ENCODE data around the gene MLLT10.
A peak's percentile ranks its signal among the peaks of the same experiment; 100 is the strongest.

MLLT10 gene

GRCh38 chr10:21661087-21661486 is 127.1 kb downstream of the MLLT10 start:
- H3K4me3 ChIP-seq (ENCODE audit: low read depth, low read length), result no peak overlapping the region
- DNase-seq (ENCODE audit: low read depth), result no peak
- TF ChIP-seq CTCF (IDR thresholded peaks at IDR 0.05; ENCODE audit: control insufficient read depth, extremely low read depth, insufficient read depth), result no peak

GRCh38 chr10:21661935-21662334 is 127.9 kb downstream of the MLLT10 start:
- H3K4me3 ChIP-seq (ENCODE audit: low read depth, low read length), result no peak overlapping the region
- no peak for DNase-seq (ENCODE audit: low read depth)
- TF ChIP-seq CTCF (IDR thresholded peaks at IDR 0.05; ENCODE audit: control insufficient read depth, extremely low read depth, insufficient read depth), result no peak

GRCh38 chr10:21662635-21663034 is 128.6 kb downstream of the MLLT10 start:
- DNase-seq (ENCODE audit: low read depth), result no peak
- no peak overlapping the region for H3K4me3 ChIP-seq (ENCODE audit: low read depth, low read length)
- TF ChIP-seq CTCF (IDR thresholded peaks at IDR 0.05; ENCODE audit: control insufficient read depth, extremely low read depth, insufficient read depth), result no peak

GRCh38 chr10:21668831-21669230 is 134.8 kb downstream of the MLLT10 start:
- DNase-seq (ENCODE audit: low read depth), result no peak
- TF ChIP-seq CTCF (IDR thresholded peaks at IDR 0.05; ENCODE audit: control insufficient read depth, extremely low read depth, insufficient read depth), result no peak
- no peak overlapping the region for H3K4me3 ChIP-seq (ENCODE audit: low read depth, low read length)

GRCh38 chr10:21670391-21670790 is 136.4 kb downstream of the MLLT10 start:
- no peak overlapping the region for H3K4me3 ChIP-seq (ENCODE audit: low read depth, low read length)
- no peak for TF ChIP-seq CTCF (IDR thresholded peaks at IDR 0.05; ENCODE audit: control insufficient read depth, extremely low read depth, insufficient read depth)
- DNase-seq (ENCODE audit: low read depth), result no peak

- no peak overlapping the region for H3K4me3 ChIP-seq (ENCODE audit: low read depth, low read length)
- no peak for DNase-seq (ENCODE audit: low read depth)
- TF ChIP-seq CTCF (IDR thresholded peaks at IDR 0.05; ENCODE audit: control insufficient read depth, extremely low read depth, insufficient read depth), result no peak
Observed at GRCh38 chr10:21673668-21674067, 139.6 kb downstream of the MLLT10 start.

GRCh38 chr10:21675157-21675796 is 141.2 kb downstream of the MLLT10 start:
- no peak overlapping the region for H3K4me3 ChIP-seq (ENCODE audit: low read depth, low read length)
- no peak for DNase-seq (ENCODE audit: low read depth)
- peak; percentile 63 for TF ChIP-seq CTCF (IDR thresholded peaks at IDR 0.05; ENCODE audit: control insufficient read depth, extremely low read depth, insufficient read depth)

Measured in LNCaP clone FGC (cell line).